ENCODE data around the gene FSTL5.

Gene FSTL5

DNA sequence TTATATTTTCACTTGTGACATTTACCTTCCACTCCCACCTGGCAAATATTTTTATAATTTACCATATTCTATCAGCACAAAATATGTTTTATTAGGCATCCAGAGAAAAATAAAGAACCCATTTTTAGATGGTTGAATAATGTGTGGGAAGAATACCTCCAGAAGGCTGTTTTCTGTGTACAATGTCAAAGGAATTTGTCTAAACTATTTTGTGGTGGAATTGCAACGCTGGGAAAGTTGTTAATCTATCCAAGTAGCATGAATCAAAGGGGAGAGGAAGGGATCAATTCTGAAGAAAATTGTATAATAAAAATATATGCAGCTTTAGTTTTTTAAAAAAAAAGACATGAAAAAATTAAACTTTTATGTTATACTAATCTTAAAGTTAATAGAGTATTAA lies 706.5 kb downstream of the FSTL5 start:
- no peak overlapping the region for H3K4me3 ChIP-seq (ENCODE audit: low read length)
- DNase-seq (ENCODE audit: low read depth): no peak
- TF ChIP-seq, protein P1, sequence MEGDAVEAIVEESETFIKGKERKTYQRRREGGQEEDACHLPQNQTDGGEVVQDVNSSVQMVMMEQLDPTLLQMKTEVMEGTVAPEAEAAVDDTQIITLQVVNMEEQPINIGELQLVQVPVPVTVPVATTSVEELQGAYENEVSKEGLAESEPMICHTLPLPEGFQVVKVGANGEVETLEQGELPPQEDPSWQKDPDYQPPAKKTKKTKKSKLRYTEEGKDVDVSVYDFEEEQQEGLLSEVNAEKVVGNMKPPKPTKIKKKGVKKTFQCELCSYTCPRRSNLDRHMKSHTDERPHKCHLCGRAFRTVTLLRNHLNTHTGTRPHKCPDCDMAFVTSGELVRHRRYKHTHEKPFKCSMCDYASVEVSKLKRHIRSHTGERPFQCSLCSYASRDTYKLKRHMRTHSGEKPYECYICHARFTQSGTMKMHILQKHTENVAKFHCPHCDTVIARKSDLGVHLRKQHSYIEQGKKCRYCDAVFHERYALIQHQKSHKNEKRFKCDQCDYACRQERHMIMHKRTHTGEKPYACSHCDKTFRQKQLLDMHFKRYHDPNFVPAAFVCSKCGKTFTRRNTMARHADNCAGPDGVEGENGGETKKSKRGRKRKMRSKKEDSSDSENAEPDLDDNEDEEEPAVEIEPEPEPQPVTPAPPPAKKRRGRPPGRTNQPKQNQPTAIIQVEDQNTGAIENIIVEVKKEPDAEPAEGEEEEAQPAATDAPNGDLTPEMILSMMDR (conservative IDR thresholded peaks at IDR 0.05; ENCODE audit: low read depth, low read length): no peak

DNA sequence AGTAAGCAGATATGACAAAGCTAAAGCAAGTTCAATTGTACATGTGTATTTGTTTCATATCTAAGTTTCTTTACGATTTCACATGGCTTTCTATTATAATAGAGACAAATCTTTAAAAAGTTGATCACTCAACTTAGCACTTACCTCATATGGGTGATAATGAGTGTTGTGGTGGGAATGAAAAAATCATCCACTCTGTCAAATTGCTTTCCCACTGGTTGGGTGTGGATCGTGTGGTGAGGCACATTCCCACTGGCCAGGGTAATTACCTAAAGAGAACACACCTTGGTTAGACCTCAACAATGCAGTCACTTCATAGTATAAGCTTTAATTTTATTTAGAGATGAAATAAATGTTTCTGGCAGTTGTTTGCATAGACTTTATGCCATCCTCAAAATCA lies 708.9 kb downstream of the FSTL5 start:
- TF ChIP-seq, protein P1 (conservative IDR thresholded peaks at IDR 0.05; ENCODE audit: low read depth, low read length): no peak
- H3K4me3 ChIP-seq (ENCODE audit: low read length): no peak overlapping the region
- no peak for DNase-seq (ENCODE audit: low read depth)

GRCh38 chr4:161448550-161449180 lies 715.1 kb downstream of the FSTL5 start:
- H3K4me3 ChIP-seq (ENCODE audit: low read length): no peak overlapping the region
- no peak for DNase-seq (ENCODE audit: low read depth)

DNA sequence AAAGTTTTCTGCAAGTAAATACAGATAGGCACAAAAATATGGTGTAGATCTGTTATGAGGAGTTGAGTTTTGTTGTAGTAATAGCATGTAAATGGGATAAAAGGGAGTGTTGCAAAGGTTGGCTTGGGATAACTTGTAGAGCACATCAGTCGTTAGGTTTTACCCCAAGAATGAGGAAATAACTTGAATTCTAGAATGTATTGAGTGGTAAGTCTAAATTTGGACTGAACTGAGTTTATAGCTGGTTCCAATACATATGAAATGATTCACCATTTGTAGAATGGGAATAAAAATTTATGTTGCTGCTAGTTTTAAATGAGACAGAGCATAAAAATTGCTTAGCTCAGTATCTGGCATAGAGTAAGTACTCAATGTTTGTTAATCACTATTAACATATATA lies 719.2 kb downstream of the FSTL5 start:
- TF ChIP-seq, protein P1 (conservative IDR thresholded peaks at IDR 0.05; ENCODE audit: low read depth, low read length): no peak
- no peak for DNase-seq (ENCODE audit: low read depth)
- H3K4me3 ChIP-seq (ENCODE audit: low read length): no peak overlapping the region

More at GRCh38 chr4:161448550-161449180, 715.1 kb downstream of the FSTL5 start:
- TF ChIP-seq, protein P1 (conservative IDR thresholded peaks at IDR 0.05; ENCODE audit: low read depth, low read length): no peak

DNA sequence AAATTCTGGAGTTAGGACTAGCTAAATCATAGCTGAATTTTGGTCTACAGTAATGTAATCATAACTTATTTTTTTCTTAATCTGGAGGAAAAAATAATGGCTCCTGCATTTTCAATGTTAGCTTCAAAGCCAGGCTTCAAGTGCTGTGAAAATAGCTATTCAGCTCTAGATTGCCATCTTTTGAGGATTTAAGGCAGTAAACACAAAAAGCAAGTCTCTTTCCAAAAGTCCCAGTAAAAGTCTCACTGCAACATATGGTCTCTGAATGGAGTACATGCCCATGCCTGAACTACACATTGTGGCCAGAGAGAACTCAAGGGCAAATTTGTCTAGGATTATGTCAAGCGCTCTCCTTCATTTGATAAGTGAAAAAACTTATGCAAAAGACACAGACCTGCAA lies 720.9 kb downstream of the FSTL5 start:
- no peak for DNase-seq (ENCODE audit: low read depth)
- H3K4me3 ChIP-seq (ENCODE audit: low read length): no peak overlapping the region
- TF ChIP-seq, protein P1 (conservative IDR thresholded peaks at IDR 0.05; ENCODE audit: low read depth, low read length): no peak

GRCh38 chr4:161438096-161438495 lies 725.7 kb downstream of the FSTL5 start:
- no peak for DNase-seq (ENCODE audit: low read depth)
- H3K4me3 ChIP-seq (ENCODE audit: low read length): no peak overlapping the region
- TF ChIP-seq, protein P1 (conservative IDR thresholded peaks at IDR 0.05; ENCODE audit: low read depth, low read length): no peak

DNA sequence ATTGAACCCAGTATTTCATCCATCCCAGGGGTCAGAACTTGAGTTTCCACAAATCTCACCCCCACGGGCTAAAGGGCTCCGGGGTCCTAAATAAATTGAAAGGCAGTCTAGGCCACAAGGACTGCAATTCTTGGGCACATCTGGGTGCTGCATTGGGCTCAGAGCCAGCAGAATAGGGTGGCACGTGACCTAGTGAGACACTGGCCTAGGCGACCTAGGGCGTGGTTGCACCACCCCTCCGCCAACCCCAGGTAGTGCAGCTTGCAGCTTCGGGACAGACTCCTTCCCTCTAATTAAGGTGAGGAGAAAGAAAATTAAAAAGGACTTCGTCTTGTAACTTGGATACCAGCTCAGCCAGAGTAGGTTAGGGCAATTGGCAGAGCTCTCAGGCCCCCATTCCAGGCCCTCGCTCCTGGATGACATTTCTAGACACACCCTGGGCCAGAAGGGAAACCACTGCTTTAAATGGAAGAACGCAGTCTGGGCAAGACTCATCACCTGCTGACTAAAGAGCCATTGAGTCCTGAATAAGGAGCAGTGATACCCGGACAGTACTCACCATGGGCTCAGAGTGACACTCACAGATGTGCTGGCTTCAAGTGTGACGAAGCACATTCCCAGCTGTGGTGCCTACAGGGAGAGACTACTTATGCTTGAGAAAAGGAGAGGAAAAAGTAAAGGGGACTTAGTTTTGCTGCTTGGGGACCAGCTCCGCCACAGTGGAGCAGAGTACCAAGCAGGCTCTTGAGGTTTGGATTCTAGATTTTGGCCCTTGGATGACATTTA lies 735.4 kb downstream of the FSTL5 start:
- H3K4me3 ChIP-seq (ENCODE audit: low read length): no peak overlapping the region
- no peak for DNase-seq (ENCODE audit: low read depth)
- TF ChIP-seq, protein P1 (conservative IDR thresholded peaks at IDR 0.05; ENCODE audit: low read depth, low read length): no peak

Data from retinal pigment epithelial cell (primary cell).